GM18868 (cell line): Measurements from ENCODE around the gene TMSB4X.
"Not testable (repeated sequence)": the region's sequence is repeated elsewhere in the genome, so short reads cannot be mapped to it uniquely, and the experiment has no call there.

Experiments
- ATAC-seq: cut with Tn5 transposase; IDR thresholded peaks from one replicate; pipeline ENCODE4 v1.9.1; 2021; ENCODE audit warnings: mild to moderate bottlenecking, moderate library complexity; ENCODE audit not compliant: unreplicated experiment

TMSB4X gene

GRCh38 chrX:12974796-12975669, at the start of gene TMSB4X:
Gene TMSB4X (plus strand): TSS chrX:12975110.
- peak; percentile 31 for ATAC-seq

- no peak for ATAC-seq
Measured at GRCh38 chrX:12929701-12930100, 45.2 kb upstream of the TMSB4X start.

- ATAC-seq, result no peak
Measured at GRCh38 chrX:12930150-12930549, 44.8 kb upstream of the TMSB4X start.

GRCh38 chrX:12932244-12932643, 42.7 kb upstream of the TMSB4X start:
- ATAC-seq, result no peak

- no peak for ATAC-seq
Measured at GRCh38 chrX:12934850-12935249, 40.1 kb upstream of the TMSB4X start.

- ATAC-seq, result no peak
Measured at GRCh38 chrX:12936947-12937346, 38.0 kb upstream of the TMSB4X start.

GRCh38 chrX:12940471-12940870, 34.4 kb upstream of the TMSB4X start:
- not testable (repeated sequence) for ATAC-seq

- not testable (repeated sequence) for ATAC-seq
Measured at GRCh38 chrX:12943592-12943991, 31.3 kb upstream of the TMSB4X start.

- ATAC-seq, result not testable (repeated sequence)
Measured at GRCh38 chrX:12944452-12944851, 30.5 kb upstream of the TMSB4X start.

GRCh38 chrX:12945494-12945893, 29.4 kb upstream of the TMSB4X start:
- no peak for ATAC-seq

GRCh38 chrX:12946406-12946805, 28.5 kb upstream of the TMSB4X start:
- no peak for ATAC-seq

- ATAC-seq, result no peak
Measured at GRCh38 chrX:12946838-12947544, 27.9 kb upstream of the TMSB4X start.

GRCh38 chrX:12947545-12948235, 27.2 kb upstream of the TMSB4X start:
- no peak for ATAC-seq

GRCh38 chrX:12948495-12948894, 26.4 kb upstream of the TMSB4X start:
- no peak for ATAC-seq

- no peak for ATAC-seq
Measured at GRCh38 chrX:12949205-12949926, 25.5 kb upstream of the TMSB4X start.

- peak; percentile 61 for ATAC-seq
Measured at GRCh38 chrX:12949927-12950656, 24.8 kb upstream of the TMSB4X start.

- ATAC-seq, result peak; percentile 49
Measured at GRCh38 chrX:12950851-12951594, 23.9 kb upstream of the TMSB4X start.

- ATAC-seq, result no peak
Measured at GRCh38 chrX:12951595-12951975, 23.3 kb upstream of the TMSB4X start.

GRCh38 chrX:12953420-12953819, 21.5 kb upstream of the TMSB4X start:
- ATAC-seq, result no peak
